ENCODE results near the gene PSMD14. TPM values are rescaled to one million over a fixed set of nuclear protein-coding genes. Genes with fewer than 3 reads are reported as not detected.

PSMD14 gene
- total RNA-seq, 6 donors from 2014 or later = 18.9 to 56.2 (median 34.8) TPM

GRCh38 chr2:161416708-161417437 is 108.6 kb downstream of the PSMD14 start:
- no peak for TF ChIP-seq EP300 (IDR thresholded peaks at IDR 0.05)
- no peak for TF ChIP-seq POLR2A (IDR thresholded peaks at IDR 0.05)
- TF ChIP-seq, protein P1, sequence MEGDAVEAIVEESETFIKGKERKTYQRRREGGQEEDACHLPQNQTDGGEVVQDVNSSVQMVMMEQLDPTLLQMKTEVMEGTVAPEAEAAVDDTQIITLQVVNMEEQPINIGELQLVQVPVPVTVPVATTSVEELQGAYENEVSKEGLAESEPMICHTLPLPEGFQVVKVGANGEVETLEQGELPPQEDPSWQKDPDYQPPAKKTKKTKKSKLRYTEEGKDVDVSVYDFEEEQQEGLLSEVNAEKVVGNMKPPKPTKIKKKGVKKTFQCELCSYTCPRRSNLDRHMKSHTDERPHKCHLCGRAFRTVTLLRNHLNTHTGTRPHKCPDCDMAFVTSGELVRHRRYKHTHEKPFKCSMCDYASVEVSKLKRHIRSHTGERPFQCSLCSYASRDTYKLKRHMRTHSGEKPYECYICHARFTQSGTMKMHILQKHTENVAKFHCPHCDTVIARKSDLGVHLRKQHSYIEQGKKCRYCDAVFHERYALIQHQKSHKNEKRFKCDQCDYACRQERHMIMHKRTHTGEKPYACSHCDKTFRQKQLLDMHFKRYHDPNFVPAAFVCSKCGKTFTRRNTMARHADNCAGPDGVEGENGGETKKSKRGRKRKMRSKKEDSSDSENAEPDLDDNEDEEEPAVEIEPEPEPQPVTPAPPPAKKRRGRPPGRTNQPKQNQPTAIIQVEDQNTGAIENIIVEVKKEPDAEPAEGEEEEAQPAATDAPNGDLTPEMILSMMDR (IDR thresholded peaks at IDR 0.05) = no peak
- no peak for TF ChIP-seq POLR2AphosphoS5 (IDR thresholded peaks at IDR 0.05)
- ATAC-seq (ENCODE audit: low FRiP score in 2 of 2) = peak; percentile 8 to 13
- no peak overlapping the region for H3K27ac ChIP-seq
- peak in 1 of 2 donors; percentile 64 for DNase-seq
- WGBS, 2 donors = 10 to 14% methylated on average over 26 to 40 of the region's 41 CpGs
- peaks cover 0 to 51% (median 30%) of the 10 kb centered on the region in 4 donors for H3K27me3 ChIP-seq
- H3K4me3 ChIP-seq = no peak overlapping the region
- no peaks in the 10 kb centered on the region for H3K36me3 ChIP-seq
- peaks cover 38 to 54% (median 40%) of the 10 kb centered on the region in 4 donors for H3K4me1 ChIP-seq
- no peaks in the 10 kb centered on the region for H3K9me3 ChIP-seq

GRCh38 chr2:161417438-161418274 is 109.4 kb downstream of the PSMD14 start:
- DNase-seq (no peak), ATAC-seq (ENCODE audit: low FRiP score in 2 of 2) (no peak)
- H3K4me1 ChIP-seq = peaks cover 38 to 54% (median 40%) of the 10 kb centered on the region in 4 donors
- peaks cover 0 to 56% (median 30%) of the 10 kb centered on the region in 4 donors for H3K27me3 ChIP-seq
- H3K27ac ChIP-seq = no peak overlapping the region
- no peaks in the 10 kb centered on the region for H3K9me3 ChIP-seq
- no peak for TF ChIP-seq POLR2A (IDR thresholded peaks at IDR 0.05)
- TF ChIP-seq, protein P1 (IDR thresholded peaks at IDR 0.05) = no peak
- TF ChIP-seq EP300 (IDR thresholded peaks at IDR 0.05) = no peak
- no peak for TF ChIP-seq POLR2AphosphoS5 (IDR thresholded peaks at IDR 0.05)
- no peak overlapping the region for H3K4me3 ChIP-seq
- H3K36me3 ChIP-seq = no peaks in the 10 kb centered on the region
- WGBS, 2 donors = 15 to 19% methylated on average over 21 of the region's 21 CpGs

DNA sequence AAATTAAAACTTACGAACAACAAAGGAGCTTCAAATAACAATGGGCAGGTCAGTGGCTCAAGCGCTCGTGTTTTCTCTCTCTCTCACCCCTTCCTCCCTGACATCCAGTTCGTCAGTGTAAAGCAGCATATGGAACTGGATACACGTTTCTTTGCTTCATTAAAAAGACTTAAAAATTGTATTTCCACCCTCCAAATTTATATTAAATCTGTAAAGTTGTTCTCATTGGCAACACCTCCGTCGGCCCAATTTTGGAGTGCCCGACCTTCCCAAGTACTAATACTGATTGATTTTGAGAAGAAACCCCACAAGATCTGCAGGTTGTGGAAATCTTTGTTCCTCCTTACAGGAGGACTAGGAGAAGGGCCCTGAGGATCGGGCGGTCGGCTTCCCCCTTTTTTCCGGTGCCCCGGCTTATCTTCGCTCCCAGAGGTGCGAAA is 110.1 kb downstream of the PSMD14 start:
- H3K4me3 ChIP-seq = no peak overlapping the region
- no peaks in the 10 kb centered on the region for H3K9me3 ChIP-seq
- DNase-seq (no peak), ATAC-seq (ENCODE audit: low FRiP score in 2 of 2) (no peak)
- peaks cover 0 to 62% (median 36%) of the 10 kb centered on the region in 4 donors for H3K27me3 ChIP-seq
- TF ChIP-seq EP300 (IDR thresholded peaks at IDR 0.05) (no peak), POLR2AphosphoS5 (IDR thresholded peaks at IDR 0.05) (no peak), POLR2A (IDR thresholded peaks at IDR 0.05) (no peak)
- TF ChIP-seq, protein P1 (IDR thresholded peaks at IDR 0.05) = no peak
- WGBS, 2 donors = 5 to 6% methylated on average over 14 to 15 of the region's 15 CpGs
- H3K27ac ChIP-seq = no peak overlapping the region
- H3K4me1 ChIP-seq = peaks cover 41 to 57% (median 43%) of the 10 kb centered on the region in 4 donors
- no peaks in the 10 kb centered on the region for H3K36me3 ChIP-seq

GRCh38 chr2:161418715-161419637 is 110.8 kb downstream of the PSMD14 start:
- no peaks in the 10 kb centered on the region for H3K9me3 ChIP-seq
- ATAC-seq (ENCODE audit: low FRiP score in 2 of 2) = no peak
- H3K27ac ChIP-seq = no peak overlapping the region
- WGBS, 2 donors = 6% methylated on average over 32 of the region's 49 CpGs
- no peak overlapping the region for H3K4me3 ChIP-seq
- peak in 1 of 2 donors; percentile 84 for DNase-seq
- H3K27me3 ChIP-seq = peaks cover 0 to 69% (median 42%) of the 10 kb centered on the region in 4 donors
- no peaks in the 10 kb centered on the region for H3K36me3 ChIP-seq
- H3K4me1 ChIP-seq = peaks cover 46 to 62% (median 47%) of the 10 kb centered on the region in 4 donors
- TF ChIP-seq, protein P1 (IDR thresholded peaks at IDR 0.05) = no peak
- TF ChIP-seq EP300 (IDR thresholded peaks at IDR 0.05) (no peak), POLR2AphosphoS5 (IDR thresholded peaks at IDR 0.05) (no peak), POLR2A (IDR thresholded peaks at IDR 0.05) (no peak)

Data from upper lobe of left lung (tissue), 6 donors.